Right lung (tissue), 10 donors: ENCODE results near the gene SKP2. TPM values are rescaled to one million over a fixed set of nuclear protein-coding genes. Genes with fewer than 3 reads are reported as not detected.
"Not testable (repeated sequence)": the region's sequence is repeated elsewhere in the genome, so short reads cannot be mapped to it uniquely, and the experiment has no call there.

Source experiments
- DNase-seq, 2 donors: peaks; one replicate each; pipeline ENCODE4 v3.0.0-alpha.2; 2013
- long read RNA-seq, 8 donors: transcript quantifications; one replicate each; lab custom pipeline, GENCODE V29; 2026
- polyA plus RNA-seq, 5 donors: library from polyadenylated mRNA; unstranded; fragments of 120-200 nt; gene quantifications; one replicate each; pipeline versions ENCODE4 v1.2.1 to v1.2.3, GENCODE V29; 2013; ENCODE audit warnings: inconsistent platforms in 1 of 5, low replicate concordance in 1 of 5; ENCODE audit not compliant: insufficient read length in 5 of 5, insufficient read depth in 1 of 5

Gene SKP2
- polyA plus RNA-seq = 10 to 100 TPM; 39.7 to 63.6 (median 52.2) TPM
- long read RNA-seq, donor 1, transcript SKP2-202 (10 exons, 3,759 nt) = major isoform, 12 of 19 reads
- long read RNA-seq, donor 1, partial matches to known transcripts = 6 of 19 reads
- long read RNA-seq, donor 1, other reads (novel, unspliced or antisense) = 0 of 19 reads
- long read RNA-seq, donor 2, transcript SKP2-202 (10 exons, 3,759 nt) = major isoform, 16 of 18 reads
- long read RNA-seq, donor 2, partial matches to known transcripts = 0 of 18 reads
- long read RNA-seq, donor 2, other reads (novel, unspliced or antisense) = 0 of 18 reads
- long read RNA-seq, donor 3, transcript SKP2-202 (10 exons, 3,759 nt) = major isoform, 8 of 8 reads
- long read RNA-seq, donor 3, partial matches to known transcripts = 0 of 8 reads
- long read RNA-seq, donor 3, other reads (novel, unspliced or antisense) = 0 of 8 reads
- long read RNA-seq, donor 4, transcript SKP2-202 (10 exons, 3,759 nt) = major isoform, 7 of 13 reads
- long read RNA-seq, donor 4, partial matches to known transcripts = 6 of 13 reads
- long read RNA-seq, donor 4, other reads (novel, unspliced or antisense) = 0 of 13 reads
- long read RNA-seq, donor 5, transcript SKP2-202 (10 exons, 3,759 nt) = major isoform, 11 of 17 reads
- long read RNA-seq, donor 5, partial matches to known transcripts = 5 of 17 reads
- long read RNA-seq, donor 5, other reads (novel, unspliced or antisense) = 0 of 17 reads
- long read RNA-seq, donor 6, transcript SKP2-202 (10 exons, 3,759 nt) = major isoform, 7 of 123 reads
- long read RNA-seq, donor 6, partial matches to known transcripts = 115 of 123 reads
- long read RNA-seq, donor 6, other reads (novel, unspliced or antisense) = 0 of 123 reads
- long read RNA-seq, donor 7, transcript SKP2-202 (10 exons, 3,759 nt) = major isoform, 9 of 9 reads
- long read RNA-seq, donor 7, partial matches to known transcripts = 0 of 9 reads
- long read RNA-seq, donor 7, other reads (novel, unspliced or antisense) = 0 of 9 reads
- long read RNA-seq, donor 8, transcript SKP2-202 (10 exons, 3,759 nt) = major isoform, 6 of 6 reads
- long read RNA-seq, donor 8, partial matches to known transcripts = 0 of 6 reads
- long read RNA-seq, donor 8, other reads (novel, unspliced or antisense) = 0 of 6 reads

- peak; percentile 97 to 98 for DNase-seq
Observed at GRCh38 chr5:36151434-36152323, at the start of gene SKP2, which contains the start of gene LMBRD2. TSS of gene SKP2 (plus strand) at chr5:36152111. CDS start at chr5:36152263, 152 bp downstream. TSS of gene LMBRD2 (minus strand) at chr5:36151887. CDS start at chr5:36143349, 8,538 bp downstream.

GRCh38 chr5:36105819-36106218 lies 46.1 kb upstream of the SKP2 start:
- DNase-seq = peak; percentile 47 to 57

GRCh38 chr5:36108758-36109460 lies 43.0 kb upstream of the SKP2 start:
- peak; percentile 5 to 20 for DNase-seq

- no peak for DNase-seq
Observed at GRCh38 chr5:36111238-36111637, 40.7 kb upstream of the SKP2 start.

GRCh38 chr5:36125868-36126267 lies 26.0 kb upstream of the SKP2 start:
- no peak for DNase-seq

- DNase-seq = no peak
Observed at GRCh38 chr5:36128795-36129194, 23.1 kb upstream of the SKP2 start.

- not testable (repeated sequence) for DNase-seq
Observed at GRCh38 chr5:36129666-36130065, 22.2 kb upstream of the SKP2 start.

GRCh38 chr5:36133009-36133408 lies 18.9 kb upstream of the SKP2 start:
- not testable (repeated sequence) for DNase-seq

GRCh38 chr5:36135988-36136387 lies 15.9 kb upstream of the SKP2 start:
- no peak for DNase-seq

- no peak for DNase-seq
Observed at GRCh38 chr5:36136581-36136980, 15.3 kb upstream of the SKP2 start.

- DNase-seq = no peak
Observed at GRCh38 chr5:36138900-36139683, 12.8 kb upstream of the SKP2 start.

GRCh38 chr5:36145311-36145710 lies 6.6 kb upstream of the SKP2 start:
- DNase-seq = no peak

GRCh38 chr5:36146390-36146789 lies 5.5 kb upstream of the SKP2 start:
- no peak for DNase-seq

- no peak for DNase-seq
Observed at GRCh38 chr5:36147681-36148080, 4.2 kb upstream of the SKP2 start.

GRCh38 chr5:36150676-36151433 lies 1.1 kb upstream of the SKP2 start:
- DNase-seq = no peak

GRCh38 chr5:36152324-36153297 lies 700 bp downstream of the SKP2 start:
- DNase-seq = no peak

GRCh38 chr5:36153298-36153677 lies 1.4 kb downstream of the SKP2 start:
- no peak for DNase-seq
